Spleen (tissue), 11 donors: ENCODE results near the gene PALLD. TPM values are rescaled to one million over a fixed set of nuclear protein-coding genes. Genes with fewer than 3 reads are reported as not detected.

ENCODE experiments used
- DNase-seq: peaks from one replicate; pipeline ENCODE4 v3.0.0-alpha.2; 2020
- H3K27ac ChIP-seq, 8 donors: fragments of 200-600 bp; sonication (generic) in 7 of 8; 1 replicate in 4 of 8; 2 replicates in 4 of 8; pipeline versions ENCODE4 v1.5.0 to v1.8.0; 2016 to 2021; ENCODE audit warnings: inconsistent platforms in 4 of 8, mild to moderate bottlenecking in 4 of 8, moderate library complexity in 1 of 8
- H3K27me3 ChIP-seq, 7 donors: fragments of 200-600 bp; sonication (generic) in 6 of 7; replicated peaks in 1 of 7; 1 replicate in 4 of 7; 2 replicates in 3 of 7; pipeline versions ENCODE4 v1.5.0 to v1.8.0; 2016 to 2021; ENCODE audit warnings: inconsistent platforms in 3 of 7, mild to moderate bottlenecking in 1 of 7
- H3K36me3 ChIP-seq, 6 donors: fragments of 200-600 bp; sonication (generic) in 5 of 6; 1 replicate in 4 of 6; 2 replicates in 2 of 6; pipeline versions ENCODE4 v1.5.0 to v1.8.0; 2016 to 2021; ENCODE audit warnings: inconsistent platforms in 2 of 6
- H3K4me1 ChIP-seq, 6 donors: fragments of 200-600 bp; sonication (generic) in 5 of 6; 1 replicate in 3 of 6; 2 replicates in 3 of 6; pipeline versions ENCODE4 v1.5.0 to v1.8.0; 2016 to 2021; ENCODE audit warnings: inconsistent platforms in 3 of 6
- H3K4me3 ChIP-seq, 8 donors: fragments of 200-600 bp; sonication (generic) in 7 of 8; 1 replicate in 4 of 8; 2 replicates in 4 of 8; pipeline versions ENCODE4 v1.5.0 to v1.8.0; 2016 to 2021; ENCODE audit warnings: inconsistent platforms in 4 of 8, mild to moderate bottlenecking in 4 of 8, moderate library complexity in 2 of 8
- H3K9me3 ChIP-seq, 8 donors: fragments of 200-600 bp; sonication (generic) in 7 of 8; 1 replicate in 4 of 8; 2 replicates in 4 of 8; pipeline versions ENCODE4 v1.5.0 to v1.8.0; 2016 to 2021; ENCODE audit warnings: inconsistent platforms in 4 of 8
- CTCF ChIP-seq, 11 experiments: fragments of 200-600 bp in 7 of 11; fragments of 450-650 bp in 4 of 11; sonication (generic) in 4 of 11; IDR thresholded peaks in 8 of 11; conservative IDR thresholded peaks in 3 of 11; 1 replicate in 7 of 11; 2 replicates in 4 of 11; pipeline versions ENCODE4 v1.4.0 to v1.8.0; 2016 to 2021; ENCODE audit warnings: antibody characterized with exemption in 11 of 11, inconsistent platforms in 4 of 11, mild to moderate bottlenecking in 1 of 11
- POLR2A ChIP-seq, 3 donors: fragments of 450-650 bp; IDR thresholded peaks; one replicate each; pipeline ENCODE4 v1.5.1; 2017; ENCODE audit warnings: antibody characterized with exemption in 3 of 3, mild to moderate bottlenecking in 1 of 3
- POLR2AphosphoS5 ChIP-seq, 3 donors: sonication (generic); formaldehyde crosslinking; IDR thresholded peaks; one replicate each; pipeline ENCODE4 v1.5.1; 2017; ENCODE audit warnings: antibody characterized with exemption in 3 of 3
- WGBS, 5 donors: extraction: QIAGEN DNeasy Blood & Tissue Kit in 3 of 5; methylation state at CpG; one replicate each; pipeline versions ENCODE4 v1.1.5 to v1.1.7; 2013 to 2018; 5-methylcytosine and 5-hydroxymethylcytosine counted together
- intact Hi-C: fragments of 100-400 bp; cut with DNase I; formaldehyde crosslinking; loops from one replicate; pipeline ENCODE4 v1.15.0; 2023; ENCODE audit warnings: low total_unique reads
- polyA plus RNA-seq, 3 donors: library from polyadenylated mRNA; stranded (reverse); fragments of 200-250 nt; gene quantifications; one replicate each; pipeline ENCODE4 v1.2.1, GENCODE V29; 2013
- total RNA-seq, 7 donors: library from RNA; depleted of rRNA in 3 of 7; stranded (reverse); fragments of >200 nt in 3 of 7; fragmentation: NEBNext Ultra II Directional in 4 of 7; extraction: Animal tissue kit (Norgen Biotek cat#: 25700) in 4 of 7; gene quantifications; one replicate each; pipeline versions ENCODE4 v1.1.0 to v1.2.1, GENCODE V29; 2016 to 2021
- donor health status: healthy with polysubstance abuse.
- donor health status: DM: no; HTN: no; CAD: no; lungs with moderate emphysema.
- donor health status: DM: no; HTN: no; CAD: no.
- donor health status: Bipolar disorder and iron deficiency.
- donor health status: healthy.
- donor health status: DM: no; HTN: no; CAD: no.
- donor health status: DM: yes; HTN: yes; CAD: no.

Gene PALLD
- total and polyA plus RNA-seq, 10 donors, result 24.3 to 228 (median 142) TPM

GRCh38 chr4:168843635-168844034 lies 346.8 kb downstream of the PALLD start:
- DNase-seq, result no peak
- WGBS, 5 donors, result 81 to 93% (median 87%) methylated on average over 7 of the region's 7 CpGs
- no peaks in the 10 kb centered on the region for H3K36me3 ChIP-seq
- intact Hi-C loops, result no loop called here
- peaks cover 0 to 19% (median 0%) of the 10 kb centered on the region in 7 donors for H3K27me3 ChIP-seq
- peak overlapping the region in 4 of 8 donors; percentile 34 to 73 (median 40) for H3K27ac ChIP-seq
- H3K4me1 ChIP-seq, result peaks cover 8 to 54% (median 26%) of the 10 kb centered on the region in 6 donors
- TF ChIP-seq CTCF (IDR thresholded peaks at IDR 0.05 in 8 of 11, conservative IDR thresholded peaks at IDR 0.05 in 3 of 11) (no peak), POLR2A (IDR thresholded peaks at IDR 0.05) (no peak), POLR2AphosphoS5 (IDR thresholded peaks at IDR 0.05) (no peak)
- no peak overlapping the region for H3K4me3 ChIP-seq
- no peaks in the 10 kb centered on the region for H3K9me3 ChIP-seq

GRCh38 chr4:168844353-168845049 lies 347.6 kb downstream of the PALLD start:
- Histone ChIP-seq H3K4me1 (peaks cover 14 to 57% (median 31%) of the 10 kb centered on the region in 6 donors), H3K4me3 (no peak overlapping the region), H3K27me3 (peaks cover 0 to 19% (median 0%) of the 10 kb centered on the region in 7 donors), H3K36me3 (no peaks in the 10 kb centered on the region), H3K9me3 (no peaks in the 10 kb centered on the region), H3K27ac (peak overlapping the region in 7 of 8 donors; percentile 23 to 78 (median 35))
- intact Hi-C loops, result no loop called here
- TF ChIP-seq POLR2AphosphoS5 (IDR thresholded peaks at IDR 0.05) (no peak), CTCF (IDR thresholded peaks at IDR 0.05 in 8 of 11, conservative IDR thresholded peaks at IDR 0.05 in 3 of 11) (no peak), POLR2A (IDR thresholded peaks at IDR 0.05) (no peak)
- WGBS, 5 donors, result 79 to 88% (median 85%) methylated on average over 8 of the region's 8 CpGs
- DNase-seq, result no peak

- Histone ChIP-seq H3K9me3 (no peaks in the 10 kb centered on the region), H3K27me3 (peaks cover 0 to 8% (median 0%) of the 10 kb centered on the region in 7 donors), H3K4me3 (no peak overlapping the region), H3K36me3 (no peaks in the 10 kb centered on the region), H3K4me1 (peaks cover 12 to 58% (median 38%) of the 10 kb centered on the region in 6 donors), H3K27ac (peak overlapping the region in 3 of 8 donors; percentile 22 to 78 (median 73))
- TF ChIP-seq POLR2A (IDR thresholded peaks at IDR 0.05), result no peak
- TF ChIP-seq POLR2AphosphoS5 (IDR thresholded peaks at IDR 0.05), result no peak
- no peak for TF ChIP-seq CTCF (IDR thresholded peaks at IDR 0.05 in 8 of 11, conservative IDR thresholded peaks at IDR 0.05 in 3 of 11)
- DNase-seq, result no peak
- intact Hi-C loops, result no loop called here
- 66 to 78% (median 69%) methylated on average over 2 of the region's 2 CpGs for WGBS, 5 donors
These were observed 349.0 kb downstream of the PALLD start for GRCh38 chr4:168845897-168846296.

GRCh38 chr4:168846414-168846813 lies 349.6 kb downstream of the PALLD start:
- no peak for DNase-seq
- H3K9me3 ChIP-seq, result no peaks in the 10 kb centered on the region
- WGBS, 5 donors, result 84 to 91% (median 89%) methylated on average over 4 of the region's 4 CpGs
- peaks cover 0 to 7% (median 0%) of the 10 kb centered on the region in 7 donors for H3K27me3 ChIP-seq
- peaks cover 12 to 57% (median 36%) of the 10 kb centered on the region in 6 donors for H3K4me1 ChIP-seq
- peak overlapping the region in 3 of 8 donors; percentile 16 to 78 (median 73) for H3K27ac ChIP-seq
- intact Hi-C loops, result no loop called here
- TF ChIP-seq CTCF (IDR thresholded peaks at IDR 0.05 in 8 of 11, conservative IDR thresholded peaks at IDR 0.05 in 3 of 11) (no peak), POLR2AphosphoS5 (IDR thresholded peaks at IDR 0.05) (no peak), POLR2A (IDR thresholded peaks at IDR 0.05) (no peak)
- H3K4me3 ChIP-seq, result no peak overlapping the region
- no peaks in the 10 kb centered on the region for H3K36me3 ChIP-seq
